Prostate gland (tissue), 2 donors: ENCODE data around the gene PEX11G. TPM values are rescaled to one million over a fixed set of nuclear protein-coding genes. Genes with fewer than 3 reads are reported as not detected.

Experiments used
- DNase-seq: peaks from one replicate; pipeline ENCODE4 v3.0.0-alpha.2; 2019; ENCODE audit warnings: low spot score
- H3K27ac ChIP-seq, 2 donors: fragments of 200-600 bp; sonication (generic); 2 replicates each; pipeline ENCODE4 v1.5.1; 2017 to 2019
- H3K27me3 ChIP-seq: fragments of 200-600 bp; sonication (generic); replicated peaks from 2 replicates; pipeline ENCODE4 v1.5.1; 2019; ENCODE audit not compliant: insufficient read depth
- H3K36me3 ChIP-seq, 2 donors: fragments of 200-600 bp; sonication (generic); 1 replicate in 1 of 2; 2 replicates in 1 of 2; pipeline versions ENCODE4 v1.5.1 to v1.8.1; 2017 to 2019
- H3K4me1 ChIP-seq: fragments of 200-600 bp; sonication (generic); replicated peaks from 2 replicates; pipeline ENCODE4 v1.5.1; 2019
- H3K4me3 ChIP-seq, 2 donors: fragments of 200-600 bp; sonication (generic); 2 replicates each; pipeline ENCODE4 v1.5.1; 2017 to 2019
- H3K9me3 ChIP-seq: fragments of 200-600 bp; sonication (generic); 2 replicates; pipeline ENCODE4 v1.5.1; 2017
- POLR2A ChIP-seq: fragments of 450-650 bp; IDR thresholded peaks from one replicate; pipeline ENCODE4 v1.6.1; 2016; ENCODE audit warnings: antibody characterized with exemption, mild to moderate bottlenecking
- POLR2AphosphoS5 ChIP-seq: sonication (generic); formaldehyde crosslinking; IDR thresholded peaks from one replicate; pipeline ENCODE4 v1.6.1; 2017; ENCODE audit warnings: antibody characterized with exemption
- WGBS: methylation state at CpG from one replicate; pipeline ENCODE4 v1.1.5; 2018; 5-methylcytosine and 5-hydroxymethylcytosine counted together
- intact Hi-C: fragments of 100-400 bp; cut with DNase I; formaldehyde crosslinking; loops from one replicate; pipeline ENCODE4 v1.14.2; 2022
- total RNA-seq, 2 donors: library from RNA; depleted of rRNA; stranded (reverse); fragments of >200 nt; gene quantifications; one replicate each; pipeline ENCODE4 v1.1.0, GENCODE V29; 2016
- TF ChIP-seq, protein P1 (sequence below), 4 experiments: fragments of 200-600 bp in 2 of 4; fragments of 450-650 bp in 2 of 4; sonication (generic) in 2 of 4; IDR thresholded peaks; 1 replicate in 3 of 4; 2 replicates in 1 of 4; pipeline ENCODE4 v1.5.1; 2016 to 2019; ENCODE audit warnings: antibody characterized with exemption in 4 of 4, mild to moderate bottlenecking in 2 of 4, moderate library complexity in 2 of 4

PEX11G gene
- total RNA-seq, 2 donors from 2014 or later: 13.1 to 17.4 TPM

DNA sequence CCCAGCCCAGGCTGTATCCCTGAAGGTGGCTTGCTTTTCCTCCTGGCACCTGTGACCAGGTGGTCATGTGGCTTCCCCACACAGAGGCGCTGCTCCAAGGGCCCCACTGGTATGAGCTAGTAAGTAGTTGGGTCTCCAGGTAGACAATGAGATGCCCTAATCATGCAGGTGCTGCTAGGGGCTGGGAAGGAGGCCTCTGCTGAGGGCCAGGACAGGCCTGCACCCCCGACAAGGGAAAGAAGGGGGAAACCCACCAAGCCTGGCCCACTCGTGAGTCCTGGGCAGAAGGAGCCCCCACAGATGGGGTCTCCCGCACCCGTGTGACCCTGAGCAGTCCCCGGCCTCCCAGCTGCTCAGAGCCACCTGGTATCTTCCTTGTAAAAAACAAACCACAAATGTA is 13.2 kb downstream of the PEX11G start:
- TF ChIP-seq POLR2A: no peak
- no peak for TF ChIP-seq POLR2AphosphoS5
- TF ChIP-seq, protein P1, sequence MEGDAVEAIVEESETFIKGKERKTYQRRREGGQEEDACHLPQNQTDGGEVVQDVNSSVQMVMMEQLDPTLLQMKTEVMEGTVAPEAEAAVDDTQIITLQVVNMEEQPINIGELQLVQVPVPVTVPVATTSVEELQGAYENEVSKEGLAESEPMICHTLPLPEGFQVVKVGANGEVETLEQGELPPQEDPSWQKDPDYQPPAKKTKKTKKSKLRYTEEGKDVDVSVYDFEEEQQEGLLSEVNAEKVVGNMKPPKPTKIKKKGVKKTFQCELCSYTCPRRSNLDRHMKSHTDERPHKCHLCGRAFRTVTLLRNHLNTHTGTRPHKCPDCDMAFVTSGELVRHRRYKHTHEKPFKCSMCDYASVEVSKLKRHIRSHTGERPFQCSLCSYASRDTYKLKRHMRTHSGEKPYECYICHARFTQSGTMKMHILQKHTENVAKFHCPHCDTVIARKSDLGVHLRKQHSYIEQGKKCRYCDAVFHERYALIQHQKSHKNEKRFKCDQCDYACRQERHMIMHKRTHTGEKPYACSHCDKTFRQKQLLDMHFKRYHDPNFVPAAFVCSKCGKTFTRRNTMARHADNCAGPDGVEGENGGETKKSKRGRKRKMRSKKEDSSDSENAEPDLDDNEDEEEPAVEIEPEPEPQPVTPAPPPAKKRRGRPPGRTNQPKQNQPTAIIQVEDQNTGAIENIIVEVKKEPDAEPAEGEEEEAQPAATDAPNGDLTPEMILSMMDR (IDR thresholded peaks at IDR 0.05): no peak

DNA sequence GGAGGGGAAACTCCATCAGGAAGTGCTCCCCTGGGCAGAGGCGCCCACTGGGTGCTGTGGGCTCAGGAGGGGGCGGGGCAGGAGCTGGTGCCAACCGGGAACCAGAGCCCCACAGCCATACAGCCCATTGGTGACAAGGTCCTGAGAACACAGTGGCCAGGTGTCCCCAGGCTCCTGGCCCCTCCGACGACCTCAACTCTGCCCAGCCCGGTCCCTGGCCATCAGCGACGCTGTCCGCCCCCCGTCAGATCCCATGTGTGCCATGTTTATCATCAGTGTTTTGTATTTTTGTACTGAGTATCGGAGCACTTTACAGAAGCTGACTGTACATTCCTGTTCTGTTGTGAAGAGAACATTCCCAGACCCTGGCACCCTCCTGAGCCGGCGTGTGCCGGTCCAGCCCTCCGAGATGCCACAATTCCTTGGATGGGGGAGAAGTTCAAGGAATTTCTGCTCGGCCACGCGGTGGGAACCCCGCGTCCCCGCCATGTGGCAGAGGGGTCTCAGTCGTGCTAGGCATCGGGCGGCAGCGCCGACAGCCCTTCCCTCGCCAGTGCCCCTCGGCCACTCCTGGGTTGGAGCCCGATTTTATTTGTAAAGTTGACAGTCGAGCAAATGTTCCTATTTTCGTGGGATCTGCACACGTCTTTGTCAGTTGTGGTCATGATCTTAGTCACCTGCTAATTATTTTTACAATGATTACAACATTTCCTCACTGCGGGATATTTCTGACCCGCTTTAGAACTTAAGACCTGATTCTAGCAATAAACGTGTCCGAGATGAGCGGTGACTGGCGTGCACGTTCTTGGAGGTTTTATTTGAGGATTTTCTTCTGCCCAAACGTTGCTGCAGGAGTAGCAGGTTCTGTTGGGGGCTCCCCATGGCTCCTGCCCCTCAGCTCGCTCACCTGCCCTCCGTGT is 16.9 kb downstream of the PEX11G start:
- no peaks in the 10 kb centered on the region for H3K9me3 ChIP-seq
- H3K4me3 ChIP-seq: no peak overlapping the region
- H3K27ac ChIP-seq: no peak overlapping the region
- intact Hi-C loops: no loop called here
- DNase-seq: no peak
- 83% methylated on average over 42 of the region's 42 CpGs for WGBS
- TF ChIP-seq POLR2A: no peak
- TF ChIP-seq, protein P1 (IDR thresholded peaks at IDR 0.05): no peak
- TF ChIP-seq POLR2AphosphoS5: no peak
- H3K36me3 ChIP-seq: peaks cover 7 to 28% of the 10 kb centered on the region in 2 donors
- no peaks in the 10 kb centered on the region for H3K27me3 ChIP-seq
- no peaks in the 10 kb centered on the region for H3K4me1 ChIP-seq

More for the DNA sequence above, 13.2 kb downstream of the PEX11G start:
- Histone ChIP-seq H3K27ac (no peak overlapping the region), H3K27me3 (no peaks in the 10 kb centered on the region), H3K4me1 (no peaks in the 10 kb centered on the region), H3K4me3 (no peak overlapping the region), H3K9me3 (no peaks in the 10 kb centered on the region), H3K36me3 (peaks cover 2 to 5% of the 10 kb centered on the region in 2 donors)
- intact Hi-C loops: no loop called here
- DNase-seq: no peak
- WGBS: 84% methylated on average over 5 of the region's 6 CpGs

DNA sequence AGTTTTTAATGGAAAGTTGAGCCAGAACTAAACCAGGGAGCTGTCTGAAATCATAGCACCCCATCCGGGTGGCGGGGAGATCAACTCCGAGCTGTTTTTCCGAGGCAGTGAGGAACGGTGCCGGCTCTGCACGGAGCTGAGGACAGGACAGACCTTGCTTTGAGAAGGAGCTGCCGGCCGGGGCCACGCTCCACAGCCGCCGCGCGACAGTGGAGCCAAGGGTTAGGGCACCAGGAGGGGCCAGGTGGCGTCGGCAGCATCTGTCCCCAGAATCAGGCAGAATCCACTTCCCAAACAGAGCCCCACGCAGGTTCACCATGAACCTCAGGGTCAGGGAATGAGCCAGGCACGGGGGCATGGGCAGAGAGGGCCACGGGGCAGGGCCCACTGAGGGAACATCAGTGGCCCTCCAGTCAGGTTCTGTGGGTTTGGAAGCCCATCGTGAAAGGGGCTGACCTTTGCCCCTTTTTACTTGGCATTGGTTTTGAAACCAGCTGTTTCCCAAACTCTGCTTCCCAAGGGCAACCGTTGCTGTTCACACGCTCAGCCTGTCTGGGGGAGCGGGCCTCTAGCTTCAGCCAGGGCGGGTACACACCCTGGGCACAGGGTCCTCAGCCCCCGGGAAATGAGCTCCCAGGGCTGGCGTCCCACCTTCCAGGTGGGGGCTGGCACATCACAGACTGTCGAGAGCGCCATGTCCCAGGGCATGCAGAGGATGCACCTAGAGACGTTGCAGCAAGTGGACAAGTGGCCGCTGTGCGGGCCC is 18.1 kb downstream of the PEX11G start:
- TF ChIP-seq POLR2AphosphoS5 (no peak), POLR2A (no peak)
- TF ChIP-seq, protein P1 (IDR thresholded peaks at IDR 0.05): no peak
- peaks cover 7 to 30% of the 10 kb centered on the region in 2 donors for H3K36me3 ChIP-seq
- WGBS: 90% methylated on average over 31 of the region's 31 CpGs

DNA sequence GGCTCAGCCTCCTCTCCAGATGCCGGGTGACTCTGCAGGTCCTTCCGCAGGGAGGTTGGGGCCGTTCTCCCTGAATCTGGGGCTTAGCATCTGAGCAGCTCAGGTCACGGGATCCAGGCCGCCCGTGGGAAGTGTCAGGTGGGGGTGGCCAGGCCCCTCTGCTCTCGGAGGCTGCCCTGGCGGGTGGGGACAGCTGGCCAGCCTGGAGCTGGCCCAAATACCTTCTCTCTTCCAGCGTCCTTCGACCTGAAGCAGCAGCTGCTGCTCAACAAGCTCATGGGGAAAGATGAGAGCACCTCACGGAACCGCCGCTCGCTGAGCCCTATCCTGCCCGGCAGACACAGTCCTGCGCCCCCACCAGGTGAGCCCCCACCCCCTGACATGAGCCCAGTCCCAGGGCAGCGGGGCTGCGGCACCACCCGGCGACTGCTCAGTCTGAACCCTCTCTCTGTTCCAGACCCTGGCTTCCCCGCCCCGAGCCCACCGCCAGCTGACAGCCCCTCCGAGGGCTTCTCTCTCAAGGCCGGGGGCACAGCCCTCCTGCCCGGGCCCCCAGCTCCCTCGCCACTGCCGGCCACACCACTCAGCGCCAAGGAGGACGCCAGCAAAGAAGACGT is 19.1 kb downstream of the PEX11G start:
- no peak for TF ChIP-seq POLR2A
- TF ChIP-seq POLR2AphosphoS5: no peak
- TF ChIP-seq, protein P1 (IDR thresholded peaks at IDR 0.05): no peak
- Histone ChIP-seq H3K27me3 (no peaks in the 10 kb centered on the region), H3K4me1 (no peaks in the 10 kb centered on the region), H3K9me3 (no peaks in the 10 kb centered on the region), H3K4me3 (no peak overlapping the region), H3K36me3 (peaks cover 7 to 30% of the 10 kb centered on the region in 2 donors), H3K27ac (no peak overlapping the region)
- intact Hi-C loops: no loop called here
- WGBS: 91% methylated on average over 31 of the region's 31 CpGs
- DNase-seq: no peak

More for the DNA sequence above, 18.1 kb downstream of the PEX11G start:
- Histone ChIP-seq H3K27me3 (no peaks in the 10 kb centered on the region), H3K4me1 (no peaks in the 10 kb centered on the region), H3K27ac (no peak overlapping the region), H3K9me3 (no peaks in the 10 kb centered on the region), H3K4me3 (no peak overlapping the region)
- no peak for DNase-seq
- intact Hi-C loops: no loop called here
